Breast epithelium (tissue), 3 donors: ENCODE data around the gene VSIG4.

Source experiments
- POLR2A ChIP-seq: fragments of 450-650 bp; IDR thresholded peaks from one replicate; pipeline ENCODE4 v1.6.1; 2016; ENCODE audit warnings: antibody characterized with exemption, mild to moderate bottlenecking, moderate library complexity
- TF ChIP-seq, protein P1 (sequence below), 3 donors: fragments of 450-650 bp; IDR thresholded peaks; one replicate each; pipeline ENCODE4 v1.5.1; 2016 to 2017; ENCODE audit warnings: antibody characterized with exemption in 3 of 3, mild to moderate bottlenecking in 3 of 3, moderate library complexity in 3 of 3

DNA sequence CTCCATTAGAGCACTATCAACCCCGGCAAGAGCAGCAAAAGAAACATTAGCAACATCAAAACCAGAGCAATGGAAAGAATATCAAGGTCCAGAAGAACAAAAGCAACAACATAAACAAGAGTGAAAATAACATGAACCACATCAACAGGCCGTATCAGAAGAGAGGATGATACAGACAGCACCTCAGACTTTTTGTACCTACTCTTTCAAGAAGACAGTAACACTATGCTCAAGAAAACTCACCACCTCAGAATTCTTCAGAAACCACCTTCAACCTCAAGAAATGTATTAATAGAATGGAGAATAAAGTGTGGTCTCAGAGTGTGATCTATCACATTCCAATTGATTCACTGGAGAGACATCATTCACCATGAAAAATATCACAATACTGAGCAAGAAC is 46.5 kb downstream of the VSIG4 start:
- TF ChIP-seq, protein P1, sequence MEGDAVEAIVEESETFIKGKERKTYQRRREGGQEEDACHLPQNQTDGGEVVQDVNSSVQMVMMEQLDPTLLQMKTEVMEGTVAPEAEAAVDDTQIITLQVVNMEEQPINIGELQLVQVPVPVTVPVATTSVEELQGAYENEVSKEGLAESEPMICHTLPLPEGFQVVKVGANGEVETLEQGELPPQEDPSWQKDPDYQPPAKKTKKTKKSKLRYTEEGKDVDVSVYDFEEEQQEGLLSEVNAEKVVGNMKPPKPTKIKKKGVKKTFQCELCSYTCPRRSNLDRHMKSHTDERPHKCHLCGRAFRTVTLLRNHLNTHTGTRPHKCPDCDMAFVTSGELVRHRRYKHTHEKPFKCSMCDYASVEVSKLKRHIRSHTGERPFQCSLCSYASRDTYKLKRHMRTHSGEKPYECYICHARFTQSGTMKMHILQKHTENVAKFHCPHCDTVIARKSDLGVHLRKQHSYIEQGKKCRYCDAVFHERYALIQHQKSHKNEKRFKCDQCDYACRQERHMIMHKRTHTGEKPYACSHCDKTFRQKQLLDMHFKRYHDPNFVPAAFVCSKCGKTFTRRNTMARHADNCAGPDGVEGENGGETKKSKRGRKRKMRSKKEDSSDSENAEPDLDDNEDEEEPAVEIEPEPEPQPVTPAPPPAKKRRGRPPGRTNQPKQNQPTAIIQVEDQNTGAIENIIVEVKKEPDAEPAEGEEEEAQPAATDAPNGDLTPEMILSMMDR (IDR thresholded peaks at IDR 0.05), result no peak
- no peak for TF ChIP-seq POLR2A
